Gastrocnemius medialis (tissue), 4 donors: ENCODE data around the gene F8. TPM values are rescaled to one million over a fixed set of nuclear protein-coding genes. Genes with fewer than 3 reads are reported as not detected.

Source experiments
- ATAC-seq, 2 donors: fragments of 150-250 bp; one replicate each; pipeline ENCODE4 v1.9.1; 2016
- DNase-seq, 2 donors: peaks; one replicate each; pipeline ENCODE4 v3.0.0-alpha.2; 2019
- H3K27ac ChIP-seq, 4 donors: fragments of 200-600 bp; sonication (generic); 1 replicate in 1 of 4; 2 replicates in 3 of 4; pipeline ENCODE4 v1.5.1; 2016 to 2018; ENCODE audit warnings: mild to moderate bottlenecking in 2 of 4, moderate library complexity in 1 of 4
- H3K27me3 ChIP-seq, 3 donors: fragments of 200-600 bp; sonication (generic) in 2 of 3; 1 replicate in 1 of 3; 2 replicates in 2 of 3; pipeline versions ENCODE4 v1.5.1 to v1.6.0; 2016 to 2019; ENCODE audit warnings: mild to moderate bottlenecking in 1 of 3, moderate library complexity in 1 of 3
- H3K36me3 ChIP-seq, 2 donors: fragments of 200-600 bp; sonication (generic) in 1 of 2; one replicate each; pipeline ENCODE4 v1.5.1; 2017 to 2018
- H3K4me1 ChIP-seq, 2 donors: fragments of 200-600 bp; sonication (generic) in 1 of 2; one replicate each; pipeline ENCODE4 v1.5.1; 2016 to 2017; ENCODE audit warnings: mild to moderate bottlenecking in 2 of 2
- H3K4me3 ChIP-seq, 4 donors: fragments of 200-600 bp; sonication (generic) in 3 of 4; 1 replicate in 1 of 4; 2 replicates in 3 of 4; pipeline ENCODE4 v1.5.1; 2016 to 2019; ENCODE audit warnings: mild to moderate bottlenecking in 2 of 4
- H3K9me3 ChIP-seq, 3 donors: fragments of 200-600 bp; sonication (generic) in 2 of 3; 1 replicate in 1 of 3; 2 replicates in 2 of 3; pipeline ENCODE4 v1.5.1; 2016 to 2019
- POLR2A ChIP-seq, 2 donors: fragments of 450-650 bp; IDR thresholded peaks; one replicate each; pipeline ENCODE4 v1.6.1; 2017; ENCODE audit warnings: antibody characterized with exemption in 2 of 2, mild to moderate bottlenecking in 2 of 2, moderate library complexity in 2 of 2
- in situ Hi-C, 4 donors: fragments of 200-750 bp; cut with MboI; loops; one replicate each; pipeline versions ENCODE4 v1.15.0 to v1.8.0; 2017; ENCODE audit warnings: low sequenced_read_pairs in 4 of 4
- intact Hi-C: fragments of 100-400 bp; cut with DNase I; formaldehyde crosslinking; loops from one replicate; pipeline ENCODE4 v1.15.1; 2023; ENCODE audit warnings: low total_unique reads
- total RNA-seq, 4 donors: library from RNA; depleted of rRNA; stranded (reverse); fragments of >200 nt; gene quantifications; one replicate each; pipeline versions ENCODE4 v1.1.0 to v1.2.3, GENCODE V29; 2016
- TF ChIP-seq, protein P1 (sequence below), 5 experiments: fragments of 450-650 bp in 3 of 5; fragments of 200-600 bp in 2 of 5; sonication (generic) in 2 of 5; IDR thresholded peaks in 4 of 5; conservative IDR thresholded peaks in 1 of 5; 1 replicate in 4 of 5; 2 replicates in 1 of 5; pipeline ENCODE4 v1.5.1; 2016 to 2019; ENCODE audit warnings: antibody characterized with exemption in 5 of 5, mild to moderate bottlenecking in 3 of 5, moderate library complexity in 3 of 5

Gene F8
- total RNA-seq = 10 to 100 TPM; 23.3 to 33.7 (median 28.2) TPM

- no peaks in the 10 kb centered on the region for H3K27me3 ChIP-seq
- peak; percentile 6 to 14 for TF ChIP-seq POLR2A (IDR thresholded peaks at IDR 0.05)
- TF ChIP-seq, protein P1, sequence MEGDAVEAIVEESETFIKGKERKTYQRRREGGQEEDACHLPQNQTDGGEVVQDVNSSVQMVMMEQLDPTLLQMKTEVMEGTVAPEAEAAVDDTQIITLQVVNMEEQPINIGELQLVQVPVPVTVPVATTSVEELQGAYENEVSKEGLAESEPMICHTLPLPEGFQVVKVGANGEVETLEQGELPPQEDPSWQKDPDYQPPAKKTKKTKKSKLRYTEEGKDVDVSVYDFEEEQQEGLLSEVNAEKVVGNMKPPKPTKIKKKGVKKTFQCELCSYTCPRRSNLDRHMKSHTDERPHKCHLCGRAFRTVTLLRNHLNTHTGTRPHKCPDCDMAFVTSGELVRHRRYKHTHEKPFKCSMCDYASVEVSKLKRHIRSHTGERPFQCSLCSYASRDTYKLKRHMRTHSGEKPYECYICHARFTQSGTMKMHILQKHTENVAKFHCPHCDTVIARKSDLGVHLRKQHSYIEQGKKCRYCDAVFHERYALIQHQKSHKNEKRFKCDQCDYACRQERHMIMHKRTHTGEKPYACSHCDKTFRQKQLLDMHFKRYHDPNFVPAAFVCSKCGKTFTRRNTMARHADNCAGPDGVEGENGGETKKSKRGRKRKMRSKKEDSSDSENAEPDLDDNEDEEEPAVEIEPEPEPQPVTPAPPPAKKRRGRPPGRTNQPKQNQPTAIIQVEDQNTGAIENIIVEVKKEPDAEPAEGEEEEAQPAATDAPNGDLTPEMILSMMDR (IDR thresholded peaks at IDR 0.05 in 4 of 5, conservative IDR thresholded peaks at IDR 0.05 in 1 of 5) = no peak
- H3K4me1 ChIP-seq = no peaks in the 10 kb centered on the region
- in situ Hi-C loops = no loop called here
- H3K4me3 ChIP-seq = peak within 1 kb of the TSS in 3 of 4 donors; percentile 27 to 44 (median 30)
- H3K27ac ChIP-seq = peak within 1 kb of the TSS in 3 of 4 donors; percentile 50 to 61 (median 54)
- intact Hi-C loops = no loop called here
- no peaks in the 10 kb centered on the region for H3K9me3 ChIP-seq
- H3K36me3 ChIP-seq = no peaks in the 10 kb centered on the region
- ATAC-seq (no peak), DNase-seq (no peak)
Observed at GRCh38 chrX:155022585-155022984, at the start of gene F8. Gene F8, minus strand, starts transcription at chrX:155022723. Its CDS starts 171 bp downstream, at chrX:155022552.

DNA sequence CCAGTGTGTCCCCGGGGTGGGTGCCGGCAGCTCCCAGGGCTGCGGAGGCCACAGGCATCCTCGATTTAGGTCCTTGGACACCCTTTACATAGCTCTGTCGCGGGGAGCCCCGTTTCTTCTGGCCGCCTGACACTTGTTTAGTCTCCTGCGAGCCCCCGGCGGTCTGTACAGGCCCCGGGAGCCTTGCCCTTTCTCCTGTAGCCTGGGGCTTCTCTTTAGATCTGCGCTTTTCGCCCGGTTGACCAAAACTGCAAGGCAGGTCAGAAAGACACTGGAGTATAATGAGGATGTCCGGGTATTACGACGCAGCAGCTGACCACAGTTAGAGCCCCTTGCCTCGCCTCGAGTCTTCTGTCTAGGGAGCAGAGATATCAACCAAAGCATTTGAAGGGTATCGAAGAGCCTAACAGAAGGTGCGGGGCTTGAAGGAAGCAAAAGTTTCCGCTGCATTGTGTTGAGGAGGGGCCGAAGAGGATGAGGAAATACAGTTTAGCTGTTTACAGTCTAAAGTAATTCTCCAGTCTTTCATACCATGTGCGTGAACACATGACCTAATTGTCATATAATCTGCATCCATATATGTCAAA is 49.3 kb upstream of the F8 start:
- TF ChIP-seq POLR2A (IDR thresholded peaks at IDR 0.05) = no peak
- TF ChIP-seq, protein P1 (IDR thresholded peaks at IDR 0.05 in 4 of 5, conservative IDR thresholded peaks at IDR 0.05 in 1 of 5) = no peak
- Histone ChIP-seq H3K4me3 (peak overlapping the region; percentile 59 to 72 (median 65)), H3K36me3 (no peaks in the 10 kb centered on the region), H3K27me3 (no peaks in the 10 kb centered on the region), H3K27ac (peak overlapping the region; percentile 76 to 88 (median 80)), H3K9me3 (no peaks in the 10 kb centered on the region), H3K4me1 (peaks cover 5 to 16% of the 10 kb centered on the region in 2 donors)
- intact Hi-C loops = loop anchor here (5.0 kb wide), 3 partner anchors 44 to 146 kb away; partner anchors contain the start of genes FUNDC2 and VBP1
- in situ Hi-C loops = no loop called here
- ATAC-seq (peak in 1 of 2 donors; percentile 25), DNase-seq (no peak)

- peak; percentile 83 to 88 for ATAC-seq
- intact Hi-C loops = loop anchor here (5.0 kb wide), 3 partner anchors 44 to 146 kb away; partner anchors contain the start of genes FUNDC2 and VBP1
Observed at GRCh38 chrX:155070975-155071693, 48.6 kb upstream of the F8 start, which contains the start of the genes BRCC3, CMC4 and MTCP1. Gene BRCC3, plus strand, starts transcription at chrX:155071508. Its CDS starts 20 bp downstream, at chrX:155071528. Gene CMC4, minus strand, starts transcription at chrX:155071136. Its CDS starts 7,113 bp downstream, at chrX:155064023. Gene MTCP1, minus strand, starts transcription at chrX:155071136. Its CDS starts 5,126 bp downstream, at chrX:155066010.

DNA sequence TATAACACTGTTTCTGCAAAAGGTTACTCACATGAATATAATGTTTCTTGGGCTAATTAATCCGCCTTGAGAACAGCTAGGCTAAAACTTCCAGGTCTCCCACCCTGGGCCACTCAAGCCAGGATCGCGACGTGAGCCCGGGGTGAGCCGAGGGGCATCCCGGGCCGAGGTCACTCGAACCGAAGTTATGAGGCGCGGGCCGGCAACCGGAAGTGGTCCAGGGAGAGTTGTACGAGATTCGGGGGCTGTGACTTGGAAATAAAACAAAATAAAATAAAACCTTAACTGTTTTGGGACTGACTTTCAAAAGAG is 48.1 kb upstream of the F8 start:
- ATAC-seq = peak; percentile 33 to 48
- intact Hi-C loops = loop anchor here (5.0 kb wide), 3 partner anchors 43 to 147 kb away; partner anchors contain the start of genes FUNDC2 and VBP1
- TF ChIP-seq, protein P1 (IDR thresholded peaks at IDR 0.05 in 4 of 5, conservative IDR thresholded peaks at IDR 0.05 in 1 of 5) = no peak
- no peak for TF ChIP-seq POLR2A (IDR thresholded peaks at IDR 0.05)
- in situ Hi-C loops = no loop called here
- H3K4me1 ChIP-seq = peaks cover 5 to 16% of the 10 kb centered on the region in 2 donors
- H3K27me3 ChIP-seq = no peaks in the 10 kb centered on the region
- H3K4me3 ChIP-seq = peak overlapping the region; percentile 58 to 79 (median 74)
- peak overlapping the region; percentile 87 to 93 (median 88) for H3K27ac ChIP-seq
- no peak for DNase-seq
- no peaks in the 10 kb centered on the region for H3K9me3 ChIP-seq
- H3K36me3 ChIP-seq = no peaks in the 10 kb centered on the region

More at GRCh38 chrX:155070975-155071693, 48.6 kb upstream of the F8 start, which contains the start of the genes BRCC3, CMC4 and MTCP1:
- in situ Hi-C loops = no loop called here
- Histone ChIP-seq H3K27me3 (no peaks in the 10 kb centered on the region), H3K36me3 (no peaks in the 10 kb centered on the region), H3K4me3 (peak within 1 kb of the TSS; percentile 59 to 79 (median 74)), H3K27ac (peak within 1 kb of the TSS; percentile 87 to 93 (median 88)), H3K4me1 (peaks cover 5 to 16% of the 10 kb centered on the region in 2 donors), H3K9me3 (no peaks in the 10 kb centered on the region)
- DNase-seq = peak; percentile 65 to 76
- TF ChIP-seq POLR2A (IDR thresholded peaks at IDR 0.05) = peak; percentile 69 to 76
- TF ChIP-seq, protein P1 (IDR thresholded peaks at IDR 0.05 in 4 of 5, conservative IDR thresholded peaks at IDR 0.05 in 1 of 5) = peak in 1 of 5 experiments; percentile 7
